GM12874 (cell line): ENCODE measurements around the gene LRFN4.

Experiments used
- CTCF ChIP-seq: IDR thresholded peaks from 2 replicates; pipeline ENCODE4 v1.5.1; 2011; ENCODE audit warnings: low read depth, mild to moderate bottlenecking, control low read depth, low read length, moderate library complexity; ENCODE audit not compliant: insufficient read depth

The LRFN4 gene

GRCh38 chr11:66820901-66821300, 36.0 kb upstream of the LRFN4 start:
- TF ChIP-seq CTCF = no peak

GRCh38 chr11:66823700-66824099, 33.2 kb upstream of the LRFN4 start:
- no peak for TF ChIP-seq CTCF

GRCh38 chr11:66834539-66834845, 22.4 kb upstream of the LRFN4 start:
- no peak for TF ChIP-seq CTCF

- no peak for TF ChIP-seq CTCF
Measured at GRCh38 chr11:66834943-66835342, 21.9 kb upstream of the LRFN4 start.

- no peak for TF ChIP-seq CTCF
Measured at GRCh38 chr11:66835768-66836405, 21.0 kb upstream of the LRFN4 start.

GRCh38 chr11:66840317-66841091, 16.4 kb upstream of the LRFN4 start:
- no peak for TF ChIP-seq CTCF

- TF ChIP-seq CTCF = no peak
Measured at GRCh38 chr11:66841861-66842260, 15.0 kb upstream of the LRFN4 start.
